Fibroblast of skin of back (primary cell): ENCODE data around the gene CAMK2N2.
"Not testable (repeated sequence)": the region's sequence is repeated elsewhere in the genome, so short reads cannot be mapped to it uniquely, and the experiment has no call there.

ENCODE experiments used
- DNase-seq: peaks from one replicate; pipeline ENCODE4 v3.0.0-alpha.2; 2013

Gene CAMK2N2

GRCh38 chr3:184272269-184272668 is 10.9 kb upstream of the CAMK2N2 start:
- no peak for DNase-seq

- not testable (repeated sequence) for DNase-seq
Observed at GRCh38 chr3:184267249-184267648, 5.9 kb upstream of the CAMK2N2 start.

GRCh38 chr3:184262764-184263179 is 1.4 kb upstream of the CAMK2N2 start:
- DNase-seq, result no peak

- DNase-seq, result peak; percentile 13
Observed at GRCh38 chr3:184261854-184262763, 756 bp upstream of the CAMK2N2 start.

- no peak for DNase-seq
Observed at GRCh38 chr3:184260724-184261269, 556 bp downstream of the CAMK2N2 start.

GRCh38 chr3:184259878-184260723 is 1.3 kb downstream of the CAMK2N2 start:
- peak; percentile 31 for DNase-seq

GRCh38 chr3:184259396-184259877 is 1.9 kb downstream of the CAMK2N2 start:
- DNase-seq, result no peak

GRCh38 chr3:184258926-184259325 is 2.4 kb downstream of the CAMK2N2 start:
- DNase-seq, result no peak

GRCh38 chr3:184257083-184257915 is 4.1 kb downstream of the CAMK2N2 start:
- DNase-seq, result no peak

- DNase-seq, result no peak
Observed at GRCh38 chr3:184255291-184256039, 5.9 kb downstream of the CAMK2N2 start.

- peak; percentile 87 for DNase-seq
Observed at GRCh38 chr3:184250167-184250828, 11.1 kb downstream of the CAMK2N2 start.

GRCh38 chr3:184249412-184250166 is 11.8 kb downstream of the CAMK2N2 start, which contains the start of gene EEF1AKMT4:
EEF1AKMT4 (plus strand) TSS chr3:184249672; CDS start chr3:184249695, 23 bp downstream.
- DNase-seq, result peak; percentile 97

GRCh38 chr3:184248454-184249411 is 12.6 kb downstream of the CAMK2N2 start, which contains the start of gene ALG3:
ALG3 (minus strand) TSS chr3:184248962; CDS start chr3:184248940, 22 bp downstream.
- DNase-seq, result peak; percentile 86

- DNase-seq, result no peak
Observed at GRCh38 chr3:184242297-184242685, 19.1 kb downstream of the CAMK2N2 start.

- no peak for DNase-seq
Observed at GRCh38 chr3:184241447-184242296, 19.7 kb downstream of the CAMK2N2 start.

- DNase-seq, result no peak
Observed at GRCh38 chr3:184241141-184241446, 20.3 kb downstream of the CAMK2N2 start.

GRCh38 chr3:184240384-184241140 is 20.8 kb downstream of the CAMK2N2 start:
- peak; percentile 38 for DNase-seq
